ENCODE measurements around the gene CCDC149. TPM values are rescaled to one million over a fixed set of nuclear protein-coding genes. Genes with fewer than 3 reads are reported as not detected.

The CCDC149 gene
- total and polyA plus RNA-seq, 2 of the 8 experiments (the other 6 are each of a cell fraction or from before 2014, with no cell fraction given), result 2.2 to 5.6 TPM

DNA sequence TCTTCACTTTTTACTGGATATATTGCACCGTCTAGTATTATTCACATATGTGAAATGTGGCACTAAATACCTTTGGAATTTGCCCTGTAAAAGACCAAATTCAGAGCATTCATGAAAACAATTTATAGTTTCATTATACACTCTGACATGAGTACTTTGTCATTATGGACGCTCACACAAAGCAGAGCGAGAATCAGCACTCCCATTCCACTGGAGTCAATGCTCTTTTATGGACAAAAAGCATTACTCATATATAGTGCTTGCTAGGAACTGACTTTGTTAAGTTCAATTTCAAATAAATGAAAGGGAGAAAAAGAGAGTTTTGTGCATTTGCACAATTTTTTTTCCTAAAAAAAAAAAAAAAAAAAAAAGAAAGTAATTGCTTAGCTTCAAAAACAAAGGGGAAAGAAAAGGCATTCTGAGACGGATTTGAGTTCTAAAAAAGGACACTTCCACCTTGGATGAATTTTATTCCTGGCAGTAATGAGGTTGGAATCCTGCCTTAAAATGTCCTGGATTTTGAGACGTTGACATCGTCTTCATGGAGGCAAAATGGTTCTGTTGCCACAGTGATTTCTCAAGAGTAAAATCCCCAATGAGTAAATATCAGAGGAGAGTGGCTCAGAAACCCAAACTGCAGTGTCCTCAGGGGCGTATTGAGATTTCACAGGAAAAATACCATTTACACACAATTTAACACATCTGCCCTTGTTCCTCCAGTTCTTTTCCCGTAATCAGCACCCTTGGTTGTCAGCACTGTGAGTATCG, 34.8 kb downstream of the CCDC149 start:
- Histone ChIP-seq H3K79me2 (ENCODE audit: control insufficient read depth in 1 of 2, insufficient read depth in 2 of 2, low read length in 2 of 2) (no peaks in the 10 kb centered on the region), H4K5ac (ENCODE audit: insufficient read length, low read depth, low read length) (no peak overlapping the region), H4K91ac (replicated peaks; ENCODE audit: insufficient read length, low read length) (no peak overlapping the region), H3K14ac (ENCODE audit: insufficient read length) (no peak overlapping the region), H3K9me3 (ENCODE audit: insufficient read depth in 2 of 2, low read depth in 1 of 2, low read length in 1 of 2) (peaks cover 0 to 2% of the 10 kb centered on the region in 2 experiments; a peak in 1 of 4 replicates), H3K27me3 (replicated peaks in 1 of 4; ENCODE audit: control insufficient read depth in 3 of 4, extremely low read depth in 1 of 4, insufficient read depth in 3 of 4, low read length in 3 of 4) (no peaks in the 10 kb centered on the region), H3K79me1 (ENCODE audit: low read depth, low read length) (no peaks in the 10 kb centered on the region), H2BK120ac (replicated peaks; ENCODE audit: low read depth, low read length) (no peak overlapping the region), H2BK5ac (ENCODE audit: low read depth, low read length) (no peak overlapping the region), H4K20me1 (replicated peaks in 1 of 2; ENCODE audit: control insufficient read depth in 1 of 2, insufficient read depth in 2 of 2, low read length in 2 of 2) (no peaks in the 10 kb centered on the region), H2BK12ac (ENCODE audit: low read depth, low read length) (no peak overlapping the region), H3K4me3 (ENCODE audit: extremely low read depth in 1 of 4, insufficient read depth in 2 of 4, low read depth in 3 of 4, low read length in 4 of 4) (no peak overlapping the region), H2BK15ac (ENCODE audit: low read length) (no peak overlapping the region), H3K4ac (replicated peaks; ENCODE audit: insufficient read length, low read depth, low read length) (no peak overlapping the region), H3K27ac (ENCODE audit: low read depth, low read length) (no peak overlapping the region), H3K56ac (replicated peaks; ENCODE audit: insufficient read length, low read depth, low read length) (no peak overlapping the region), H3K4me1 (replicated peaks in 1 of 4; ENCODE audit: control insufficient read depth in 3 of 4, insufficient read depth in 4 of 4, low read length in 3 of 4) (peaks cover 0 to 2% (median 0%) of the 10 kb centered on the region in 4 experiments; a peak in 3 of 7 replicates), H2AFZ (ENCODE audit: low read length) (no peak overlapping the region), H4K8ac (ENCODE audit: extremely low read depth, insufficient read depth, low read length) (no peak overlapping the region), H2BK20ac (ENCODE audit: low read length) (no peak overlapping the region), H3K4me2 (ENCODE audit: insufficient read depth in 1 of 2, low read depth in 2 of 2, low read length in 2 of 2) (no peak overlapping the region), H3K23ac (ENCODE audit: insufficient read length) (no peak overlapping the region), H3K18ac (ENCODE audit: extremely low read depth, low read length) (no peak overlapping the region), H2AK5ac (ENCODE audit: low read depth, low read length) (no peak overlapping the region), H3K9ac (replicated peaks in 1 of 4; ENCODE audit: extremely low read depth in 1 of 4, low read depth in 3 of 4, low read length in 3 of 4) (no peak overlapping the region), H3K36me3 (ENCODE audit: control insufficient read depth in 2 of 4, insufficient read depth in 4 of 4, low read length in 3 of 4) (peaks cover 0 to 2% (median under 1%) of the 10 kb centered on the region in 4 experiments; a peak in 2 of 8 replicates), H3K23me2 (ENCODE audit: low read depth, low read length) (no peaks in the 10 kb centered on the region)
- no peak for FAIRE-seq
- ChIA-PET POLR2A (ENCODE audit: partially characterized antibody) (no interaction called here), CTCF (ENCODE audit: partially characterized antibody) (interaction anchor here (0.6 to 1.8 kb wide), 3 partner anchors 22 to 979 kb away, joined by 3 to 5 read pairs (median 4); no protein-coding TSS in a partner anchor)
- TF ChIP-seq KDM1A (IDR thresholded peaks at IDR 0.05; ENCODE audit: borderline replicate concordance, low read length), result no peak
- no peak for TF ChIP-seq RNF2 (IDR thresholded peaks at IDR 0.05; ENCODE audit: borderline replicate concordance, low read depth, low read length, missing control alignments, poor library complexity, severe bottlenecking)
- TF ChIP-seq, protein P1, sequence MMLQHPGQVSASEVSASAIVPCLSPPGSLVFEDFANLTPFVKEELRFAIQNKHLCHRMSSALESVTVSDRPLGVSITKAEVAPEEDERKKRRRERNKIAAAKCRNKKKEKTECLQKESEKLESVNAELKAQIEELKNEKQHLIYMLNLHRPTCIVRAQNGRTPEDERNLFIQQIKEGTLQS (IDR thresholded peaks at IDR 0.05; ENCODE audit: insufficient read depth, low read depth, low read length), result no peak
- TF ChIP-seq SRF (IDR thresholded peaks at IDR 0.05; ENCODE audit: low read depth, low read length), result no peak
- no peak for TF ChIP-seq KDM4A (IDR thresholded peaks at IDR 0.05; ENCODE audit: low read depth, low read length, severe bottlenecking)
- no peak for TF ChIP-seq KDM5A (IDR thresholded peaks at IDR 0.05; ENCODE audit: low read length)
- no peak for TF ChIP-seq BRCA1 (IDR thresholded peaks at IDR 0.05; ENCODE audit: low read depth, low read length)
- no peak for TF ChIP-seq EP300 (IDR thresholded peaks at IDR 0.05; ENCODE audit: borderline replicate concordance in 1 of 2, low read depth in 2 of 2, low read length in 2 of 2)
- TF ChIP-seq CTBP2 (IDR thresholded peaks at IDR 0.05; ENCODE audit: borderline replicate concordance, insufficient read depth, insufficient read length, low read length), result no peak
- no peak for DNase-seq (ENCODE audit: low read depth in 1 of 2, low spot score in 2 of 2)
- 88% methylated on average over 9 of the region's 9 CpGs; no CpG with 5 or more reads in 1 of the 2 experiments for WGBS, 2 experiments (ENCODE audit: extremely low coverage in 1 of 2, insufficient coverage in 1 of 2, insufficient read length in 1 of 2, insufficient replicate concordance in 2 of 2, low coverage in 1 of 2, low lambda C conversion rate in 2 of 2, missing lambda C conversion rate in 1 of 2)
